ENCODE results near the gene UXT.
"Not testable (repeated sequence)": the region's sequence is repeated elsewhere in the genome, so short reads cannot be mapped to it uniquely, and the experiment has no call there.

Gene UXT

GRCh38 chrX:47614618-47615017, 44.4 kb downstream of the UXT start:
- no peak for DNase-seq (ENCODE audit: low read depth in 2 of 2)

- DNase-seq (ENCODE audit: low read depth in 2 of 2) = no peak
These were observed 45.9 kb downstream of the UXT start for GRCh38 chrX:47613082-47613481.

GRCh38 chrX:47612418-47612817, 46.6 kb downstream of the UXT start:
- DNase-seq (ENCODE audit: low read depth in 2 of 2) = no peak

- DNase-seq (ENCODE audit: low read depth in 2 of 2) = no peak
These were observed 47.1 kb downstream of the UXT start for GRCh38 chrX:47611926-47612325.

GRCh38 chrX:47611489-47611888, 47.5 kb downstream of the UXT start:
- DNase-seq (ENCODE audit: low read depth in 2 of 2) = no peak

GRCh38 chrX:47610511-47610910, 48.5 kb downstream of the UXT start:
- DNase-seq (ENCODE audit: low read depth in 2 of 2) = no peak

- no peak for DNase-seq (ENCODE audit: low read depth in 2 of 2)
These were observed 50.7 kb downstream of the UXT start for GRCh38 chrX:47608130-47608810.

- DNase-seq (ENCODE audit: low read depth in 2 of 2) = no peak
These were observed 51.9 kb downstream of the UXT start for GRCh38 chrX:47607091-47607490.

GRCh38 chrX:47605024-47605423, 54.0 kb downstream of the UXT start:
- DNase-seq (ENCODE audit: low read depth in 2 of 2) = no peak

GRCh38 chrX:47603125-47603524, 55.9 kb downstream of the UXT start:
- not testable (repeated sequence) for DNase-seq (ENCODE audit: low read depth in 2 of 2)
